Activated T-cell treated with anti-CD3 and anti-CD28 coated beads, Interleukin-2, amount 50 U/mL, for 72 hours (primary cell): ENCODE results near the gene IPMK. TPM values are rescaled to one million over a fixed set of nuclear protein-coding genes. Genes with fewer than 3 reads are reported as not detected.
"Not testable (repeated sequence)": the region's sequence is repeated elsewhere in the genome, so short reads cannot be mapped to it uniquely, and the experiment has no call there.

Experiments used
- ATAC-seq, 2 donors: fragments of 150-1000 bp; cut with Tn5 transposase; replicated peaks in 1 of 2; 2 replicates each; pipeline ENCODE4 v1.10.0; 2021; ENCODE audit warnings: moderate library complexity in 2 of 2, mild to moderate bottlenecking in 1 of 2
- DNase-seq, 2 donors: peaks; one replicate each; pipeline ENCODE4 v3.0.0; 2021 to 2022; ENCODE audit warnings: mixed read lengths in 1 of 2
- H3K27ac Mint-ChIP-seq: one replicate; pipeline ENCODE4 v1.8.0; 2022; ENCODE audit warnings: mild to moderate bottlenecking, moderate library complexity, mixed read lengths
- H3K27me3 Mint-ChIP-seq: one replicate; pipeline ENCODE4 v1.8.0; 2022; ENCODE audit warnings: low read depth, mixed read lengths
- H3K36me3 Mint-ChIP-seq, 2 donors: one replicate each; pipeline ENCODE4 v1.8.0; 2022; ENCODE audit warnings: mixed read lengths in 2 of 2, mild to moderate bottlenecking in 1 of 2; ENCODE audit not compliant: insufficient read depth in 2 of 2
- H3K4me1 Mint-ChIP-seq: one replicate; pipeline ENCODE4 v1.8.0; 2022; ENCODE audit warnings: low read depth, mixed read lengths
- H3K4me3 Mint-ChIP-seq, 2 donors: one replicate each; pipeline ENCODE4 v1.8.0; 2022; ENCODE audit warnings: mild to moderate bottlenecking in 2 of 2, mixed read lengths in 2 of 2, moderate library complexity in 2 of 2
- H3K9me3 Mint-ChIP-seq, 2 donors: one replicate each; pipeline ENCODE4 v1.8.0; 2022; ENCODE audit warnings: mixed read lengths in 2 of 2
- total RNA-seq, 2 donors: library from RNA; stranded (reverse); gene quantifications; one replicate each; pipeline ENCODE4 v1.2.3, GENCODE V29; 2022

The IPMK gene
- total RNA-seq, 2 donors from 2014 or later: 7.1 to 8.3 TPM

DNA sequence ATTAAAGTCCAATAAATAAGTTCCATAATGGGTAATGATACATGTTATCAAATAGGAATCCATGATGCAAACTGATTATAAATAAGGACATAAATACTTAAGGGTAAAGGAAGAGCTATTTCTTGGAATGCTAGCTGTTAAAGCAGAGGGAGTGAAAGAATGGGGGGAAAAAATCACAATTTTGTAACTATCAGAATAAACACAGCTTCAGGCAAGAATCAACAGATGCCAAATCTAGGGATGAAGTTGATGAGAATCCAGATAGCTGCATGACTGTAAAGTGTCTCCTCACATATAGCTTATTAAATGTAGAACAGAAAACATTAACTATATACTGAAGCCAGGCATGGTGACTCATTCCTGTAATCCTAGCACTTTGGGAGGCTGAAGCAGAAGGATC lies 4.9 kb downstream of the IPMK start:
- Mint-ChIP-seq H3K27me3 (no peaks in the 10 kb centered on the region), H3K9me3 (no peaks in the 10 kb centered on the region)

DNA sequence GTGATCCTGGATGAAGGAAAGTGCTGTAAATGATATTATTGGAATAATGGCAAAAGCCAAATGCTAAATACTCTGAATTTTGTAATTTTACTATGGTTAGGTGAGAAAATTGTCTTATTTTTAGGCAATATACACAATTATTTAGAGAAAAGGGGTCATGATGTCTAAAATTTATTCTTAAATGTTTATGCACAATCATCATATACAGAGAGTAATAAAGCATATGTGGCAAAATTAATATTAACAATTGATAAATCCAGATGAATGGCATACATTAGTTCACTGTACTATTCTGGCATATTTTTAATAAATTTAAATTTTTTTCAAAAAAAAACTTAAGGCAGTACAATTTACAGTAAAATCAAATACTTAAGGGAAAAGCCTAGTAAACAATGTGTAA lies 7.4 kb downstream of the IPMK start:
- H3K4me1 Mint-ChIP-seq: peaks cover 48% of the 10 kb centered on the region
- peaks cover 0 to 8% of the 10 kb centered on the region in 2 donors for H3K36me3 Mint-ChIP-seq
- no peak overlapping the region for H3K27ac Mint-ChIP-seq
- H3K9me3 Mint-ChIP-seq: no peaks in the 10 kb centered on the region
- ATAC-seq (no peak), DNase-seq (no peak)
- H3K4me3 Mint-ChIP-seq: no peak overlapping the region
- H3K27me3 Mint-ChIP-seq: no peaks in the 10 kb centered on the region

More for the DNA sequence above, 4.9 kb downstream of the IPMK start:
- ATAC-seq (no peak), DNase-seq (no peak)
- peak overlapping the region; percentile 70 for H3K27ac Mint-ChIP-seq
- H3K4me3 Mint-ChIP-seq: peak overlapping the region in 1 of 2 donors; percentile 20
- H3K36me3 Mint-ChIP-seq: peaks cover 4 to 8% of the 10 kb centered on the region in 2 donors
- H3K4me1 Mint-ChIP-seq: peaks cover 38% of the 10 kb centered on the region

DNA sequence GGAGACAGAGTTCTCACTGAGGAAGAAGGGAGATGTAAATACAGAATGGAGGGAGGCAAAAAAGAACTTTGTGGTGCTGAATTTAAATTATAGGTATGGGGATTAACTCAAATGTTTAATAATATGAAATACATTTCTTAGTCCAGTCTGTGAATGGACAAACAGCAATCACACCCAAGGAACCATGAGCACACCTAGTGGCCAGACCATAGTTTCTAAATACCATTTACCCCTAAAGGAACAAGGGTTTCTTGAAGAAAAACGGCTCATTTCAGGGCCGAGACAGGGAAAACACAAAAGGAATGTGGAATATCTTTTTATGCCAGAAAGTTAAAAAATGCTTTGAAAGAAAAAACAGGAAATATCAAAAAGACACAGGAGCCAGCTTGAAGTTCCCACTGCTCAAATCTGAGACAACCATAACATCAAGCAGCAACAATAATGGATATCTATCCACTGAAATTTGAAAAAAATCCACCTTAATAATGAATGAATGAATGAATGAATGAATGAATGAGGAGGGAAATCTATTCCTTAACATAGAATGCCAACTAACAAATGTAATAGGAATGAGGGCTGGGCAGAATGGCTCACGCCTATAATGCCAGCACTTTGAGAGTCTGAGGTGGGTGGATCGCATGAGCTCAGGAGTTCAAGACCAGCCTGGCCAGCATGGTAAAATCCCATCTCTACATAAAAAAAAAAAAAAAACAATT lies 8.6 kb downstream of the IPMK start:
- no peak for ATAC-seq
- Mint-ChIP-seq H3K27ac (no peak overlapping the region), H3K9me3 (peaks cover under 1% of the 10 kb centered on the region in 2 donors), H3K4me1 (peaks cover 46% of the 10 kb centered on the region), H3K4me3 (no peak overlapping the region), H3K36me3 (peaks cover 6 to 13% of the 10 kb centered on the region in 2 donors), H3K27me3 (no peaks in the 10 kb centered on the region)
- no peak for DNase-seq

DNA sequence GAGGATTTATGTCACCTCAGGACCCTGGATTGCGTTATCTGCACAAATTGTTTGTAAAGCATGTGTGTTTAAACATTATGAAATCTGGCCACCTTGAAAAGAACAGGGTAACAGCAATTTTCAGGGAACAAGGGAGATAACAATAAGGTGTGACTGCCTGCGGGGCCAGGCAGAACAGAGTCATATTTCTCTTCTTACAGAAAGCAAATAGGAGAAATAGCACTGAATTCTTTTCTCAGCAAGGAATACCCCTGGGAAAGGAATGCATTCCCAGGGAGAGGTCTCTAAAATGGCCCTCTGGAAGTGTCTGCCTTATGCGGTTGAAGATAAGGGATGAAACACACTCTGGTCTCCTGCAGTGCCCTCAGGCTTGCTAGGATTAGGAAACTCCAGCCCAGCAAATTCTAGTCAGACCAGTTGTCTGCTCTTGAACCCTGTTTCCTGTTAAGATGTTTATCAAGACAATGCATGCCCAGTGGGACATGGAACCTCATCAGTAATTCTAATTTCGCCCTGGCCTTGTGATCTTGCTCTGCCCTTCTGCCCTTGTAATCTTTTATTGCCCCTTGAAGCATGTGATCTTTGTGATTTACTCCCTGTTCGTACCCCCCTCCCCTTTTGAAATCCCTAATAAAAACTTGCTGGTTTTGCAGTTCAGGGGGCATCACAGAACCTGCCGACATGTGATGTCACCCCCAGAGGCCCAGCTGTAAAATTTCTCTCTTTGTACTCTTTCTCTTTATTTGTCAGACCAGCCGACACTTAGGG lies 11.5 kb downstream of the IPMK start:
- Mint-ChIP-seq H3K36me3 (peaks cover 10 to 17% of the 10 kb centered on the region in 2 donors), H3K4me1 (peaks cover 33% of the 10 kb centered on the region)
- H3K9me3 Mint-ChIP-seq, H3K4me3 Mint-ChIP-seq, DNase-seq, H3K27ac Mint-ChIP-seq, ATAC-seq, H3K27me3 Mint-ChIP-seq: not testable (repeated sequence)

DNA sequence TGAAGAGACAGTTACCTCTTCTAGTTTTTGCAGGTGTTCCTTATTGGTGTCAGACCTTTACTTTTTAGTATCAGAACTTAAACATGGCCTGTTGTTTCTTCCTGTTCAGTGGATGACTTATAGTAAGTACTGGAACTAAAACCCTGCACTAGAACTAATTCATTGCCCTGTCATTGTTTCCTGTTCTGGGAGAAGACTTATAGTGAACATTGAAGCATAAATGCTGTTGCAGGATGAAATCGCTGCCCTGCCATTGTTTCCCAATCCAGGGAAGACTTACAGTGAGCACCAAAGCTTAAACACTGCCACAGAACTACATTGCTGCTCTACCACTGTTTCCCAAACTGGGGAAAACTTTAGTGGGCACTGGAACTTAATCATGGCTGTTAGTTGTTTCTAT lies 13.1 kb downstream of the IPMK start:
- no peak overlapping the region for H3K4me3 Mint-ChIP-seq
- peaks cover 3 to 5% of the 10 kb centered on the region in 2 donors for H3K9me3 Mint-ChIP-seq
- DNase-seq (no peak), ATAC-seq (no peak)
- peaks cover 25% of the 10 kb centered on the region for H3K4me1 Mint-ChIP-seq
- H3K36me3 Mint-ChIP-seq: peaks cover 10 to 17% of the 10 kb centered on the region in 2 donors
- no peak overlapping the region for H3K27ac Mint-ChIP-seq
- no peaks in the 10 kb centered on the region for H3K27me3 Mint-ChIP-seq

DNA sequence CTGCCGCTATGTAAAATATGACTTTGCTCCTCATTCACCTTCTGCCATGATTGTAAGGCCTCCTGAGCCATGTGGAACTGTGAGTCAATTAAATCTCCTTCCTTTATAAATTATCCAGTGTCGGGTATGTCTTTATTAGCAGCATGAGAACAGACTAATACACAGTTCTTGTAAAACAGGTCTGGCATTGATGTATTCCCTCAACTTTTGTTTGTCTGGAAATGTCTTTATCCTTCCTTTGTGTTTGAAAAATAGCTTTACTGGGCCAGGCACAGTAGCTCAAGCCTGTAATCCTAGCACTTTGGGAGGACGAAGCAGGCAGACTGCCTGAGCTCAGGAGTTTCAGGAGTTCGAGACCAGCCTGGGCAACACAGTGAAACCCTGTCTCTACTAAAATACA lies 14.5 kb downstream of the IPMK start:
- H3K4me1 Mint-ChIP-seq: peaks cover 25% of the 10 kb centered on the region
- no peak for ATAC-seq
- no peak overlapping the region for H3K4me3 Mint-ChIP-seq
- peaks cover 5 to 6% of the 10 kb centered on the region in 2 donors for H3K9me3 Mint-ChIP-seq
- H3K27me3 Mint-ChIP-seq: no peaks in the 10 kb centered on the region
- no peak overlapping the region for H3K27ac Mint-ChIP-seq
- H3K36me3 Mint-ChIP-seq: peaks cover 13 to 14% of the 10 kb centered on the region in 2 donors
- no peak for DNase-seq

DNA sequence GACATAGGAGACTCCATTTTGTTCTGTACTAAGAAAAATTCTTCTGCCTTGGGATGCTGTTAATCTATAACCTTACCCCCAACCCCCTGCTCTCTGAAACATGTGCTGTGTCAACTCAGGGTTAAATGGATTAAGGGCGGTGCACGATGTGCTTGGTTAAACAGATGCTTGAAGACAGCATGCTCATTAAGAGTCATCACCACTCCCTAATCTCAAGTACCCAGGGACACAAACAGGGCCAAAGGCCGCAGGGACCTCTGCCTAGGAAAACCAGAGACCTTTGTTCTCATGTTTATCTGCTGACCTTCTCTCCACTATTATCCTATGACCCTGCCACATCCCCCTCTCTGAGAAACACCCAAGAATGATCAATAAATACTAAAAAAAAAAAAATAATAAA lies 23.0 kb downstream of the IPMK start:
- H3K27me3 Mint-ChIP-seq, H3K4me3 Mint-ChIP-seq, H3K9me3 Mint-ChIP-seq, ATAC-seq, DNase-seq, H3K27ac Mint-ChIP-seq: not testable (repeated sequence)
- Mint-ChIP-seq H3K4me1 (peaks cover 34% of the 10 kb centered on the region), H3K36me3 (peaks cover 4 to 13% of the 10 kb centered on the region in 2 donors)

DNA sequence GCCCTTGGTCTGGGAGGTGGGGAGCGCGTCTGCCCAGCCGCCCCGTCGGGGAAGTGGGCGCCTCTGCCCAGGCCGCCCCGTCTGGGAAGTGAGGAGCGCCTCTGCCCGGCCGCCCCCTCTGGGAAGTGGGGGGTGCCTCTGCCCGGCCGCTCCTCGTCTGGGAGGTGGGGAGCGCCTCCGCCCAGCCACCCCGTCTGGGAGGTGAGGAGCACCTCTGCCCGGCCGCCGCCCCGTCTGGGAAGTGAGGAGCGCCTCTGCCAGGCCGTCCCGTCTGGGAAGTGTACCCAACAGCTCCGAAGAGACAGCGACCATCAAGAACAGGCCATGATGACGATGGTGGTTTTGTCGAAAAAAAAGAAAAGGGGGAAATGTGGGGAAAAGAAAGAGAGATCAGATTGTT lies 23.5 kb downstream of the IPMK start:
- not testable (repeated sequence) for DNase-seq, H3K9me3 Mint-ChIP-seq, H3K27ac Mint-ChIP-seq, H3K4me3 Mint-ChIP-seq, H3K27me3 Mint-ChIP-seq, ATAC-seq
- Mint-ChIP-seq H3K4me1 (peaks cover 38% of the 10 kb centered on the region), H3K36me3 (peaks cover 4 to 13% of the 10 kb centered on the region in 2 donors)

DNA sequence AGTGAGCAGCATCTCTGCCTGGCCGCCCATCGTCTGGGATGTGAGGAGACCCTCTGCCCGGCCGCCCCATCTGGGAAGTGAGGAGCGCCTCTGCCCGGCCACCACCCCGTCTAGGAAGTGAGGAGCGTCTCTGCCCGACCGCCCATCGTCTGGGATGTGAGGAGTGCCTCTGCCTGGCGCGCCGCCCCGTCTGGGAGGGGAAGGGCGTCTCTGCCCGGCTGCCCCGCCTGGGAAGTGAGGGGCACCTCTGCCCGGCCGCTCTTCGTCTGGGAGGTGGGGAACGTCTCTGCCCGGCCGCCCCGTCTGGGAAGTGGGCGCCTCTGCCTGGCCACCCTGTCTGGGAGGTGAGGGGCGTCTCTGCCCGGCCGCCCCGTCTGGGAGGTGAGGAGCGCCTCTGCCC lies 23.9 kb downstream of the IPMK start:
- ATAC-seq, DNase-seq, H3K27me3 Mint-ChIP-seq, H3K4me3 Mint-ChIP-seq, H3K9me3 Mint-ChIP-seq, H3K27ac Mint-ChIP-seq: not testable (repeated sequence)
- peaks cover 43% of the 10 kb centered on the region for H3K4me1 Mint-ChIP-seq
- H3K36me3 Mint-ChIP-seq: peaks cover 4 to 13% of the 10 kb centered on the region in 2 donors

DNA sequence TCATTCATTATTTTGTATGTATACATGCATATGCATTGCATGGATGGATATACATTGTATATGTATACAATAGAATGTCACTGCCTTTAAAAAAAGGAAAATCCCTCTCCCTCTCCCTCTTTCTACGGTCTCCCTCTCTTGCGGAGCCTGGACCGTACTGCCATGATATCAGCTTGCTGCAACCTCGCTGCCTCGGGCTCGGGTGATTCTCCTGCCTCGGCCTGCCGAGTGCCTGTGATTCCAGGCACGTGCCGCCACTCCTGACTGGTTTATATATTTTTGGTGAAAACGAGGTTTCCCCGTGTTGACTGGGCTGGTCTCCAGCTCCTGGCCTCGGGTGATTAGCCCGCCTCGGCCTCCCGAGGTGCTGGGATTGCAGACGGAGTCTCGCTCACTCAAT lies 24.4 kb downstream of the IPMK start:
- peaks cover 48% of the 10 kb centered on the region for H3K4me1 Mint-ChIP-seq
- peaks cover 2 to 13% of the 10 kb centered on the region in 2 donors for H3K36me3 Mint-ChIP-seq
- DNase-seq: no peak
- ATAC-seq: no peak
- no peaks in the 10 kb centered on the region for H3K27me3 Mint-ChIP-seq
- peaks cover 1% of the 10 kb centered on the region in 2 donors for H3K9me3 Mint-ChIP-seq
- H3K4me3 Mint-ChIP-seq: no peak overlapping the region
- H3K27ac Mint-ChIP-seq: no peak overlapping the region

DNA sequence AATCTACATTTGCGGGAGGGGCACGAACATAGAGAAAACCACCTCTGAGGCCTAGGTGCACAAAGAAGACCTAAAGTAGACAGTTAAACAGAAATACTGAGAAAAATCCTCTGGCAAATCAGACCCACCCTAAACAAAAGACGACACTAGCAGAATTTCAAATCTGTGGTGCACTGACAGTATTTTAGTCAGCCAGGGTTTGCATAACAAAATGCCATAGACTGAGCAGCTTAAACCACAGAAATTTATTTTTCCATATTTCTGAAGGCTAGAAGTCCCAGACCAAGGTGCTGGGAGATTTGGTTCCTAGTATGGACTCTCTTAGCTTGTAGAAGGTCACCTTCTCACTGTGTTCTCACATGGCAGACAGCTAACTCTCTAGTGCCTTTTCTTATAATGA lies 26.3 kb downstream of the IPMK start:
- ATAC-seq (no peak), DNase-seq (no peak)
- H3K27ac Mint-ChIP-seq: no peak overlapping the region
- no peak overlapping the region for H3K4me3 Mint-ChIP-seq
- H3K27me3 Mint-ChIP-seq: no peaks in the 10 kb centered on the region
- H3K36me3 Mint-ChIP-seq: peaks cover 4 to 19% of the 10 kb centered on the region in 2 donors
- H3K9me3 Mint-ChIP-seq: peaks cover 0 to 1% of the 10 kb centered on the region in 2 donors
- peaks cover 65% of the 10 kb centered on the region for H3K4me1 Mint-ChIP-seq

DNA sequence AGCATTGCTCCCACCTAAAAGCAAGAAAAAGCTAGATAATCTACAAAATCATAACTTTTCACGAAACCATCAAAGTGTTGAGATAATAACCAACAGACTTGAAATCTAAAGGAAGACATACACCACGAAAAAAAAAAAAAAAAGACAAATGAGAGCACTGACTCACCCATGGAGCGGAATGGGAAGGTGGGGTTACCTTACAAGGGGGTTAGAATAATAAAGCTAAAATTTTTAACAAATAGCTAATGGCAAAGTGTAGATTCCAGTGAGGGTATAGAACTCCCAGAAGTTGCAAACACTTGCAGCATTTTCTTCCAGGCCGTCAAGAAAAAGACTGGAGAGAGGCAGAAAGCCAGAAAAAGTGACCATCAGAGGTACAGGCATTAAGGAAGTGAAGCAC lies 27.2 kb downstream of the IPMK start:
- Mint-ChIP-seq H3K36me3 (peaks cover 4 to 25% of the 10 kb centered on the region in 2 donors), H3K27me3 (no peaks in the 10 kb centered on the region), H3K4me3 (no peak overlapping the region), H3K27ac (peak overlapping the region; percentile 47), H3K9me3 (peaks cover 0 to 1% of the 10 kb centered on the region in 2 donors), H3K4me1 (peaks cover 65% of the 10 kb centered on the region)
- no peak for DNase-seq
- ATAC-seq: no peak

DNA sequence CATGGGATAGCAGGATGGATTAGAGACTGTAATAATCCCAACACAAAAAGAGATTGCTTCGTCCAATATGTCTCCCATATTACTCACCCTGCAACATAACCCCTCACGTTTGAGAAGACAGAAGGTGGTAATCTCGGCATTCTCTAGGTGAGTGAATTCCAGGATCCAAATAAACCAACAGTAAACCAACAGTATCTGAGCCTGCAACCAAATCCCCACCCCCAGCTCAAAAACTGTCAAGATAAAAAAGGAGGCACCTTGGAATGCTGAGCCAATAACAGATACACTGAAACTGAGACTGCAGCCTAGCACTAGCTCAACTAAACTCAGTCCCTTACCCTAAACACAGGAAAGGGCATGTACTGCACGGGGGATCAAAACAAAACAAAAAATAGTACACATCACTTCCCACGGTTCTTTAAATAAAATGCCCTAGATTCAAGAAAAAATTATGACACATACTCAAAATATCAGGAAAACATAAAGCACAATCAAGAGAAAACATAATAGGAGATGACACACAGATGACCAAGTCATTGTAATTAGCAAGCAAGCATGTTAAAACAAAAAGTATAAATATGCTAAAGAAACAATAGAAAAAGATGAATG lies 28.0 kb downstream of the IPMK start:
- H3K9me3 Mint-ChIP-seq: no peaks in the 10 kb centered on the region
- H3K27me3 Mint-ChIP-seq: no peaks in the 10 kb centered on the region
- DNase-seq (no peak), ATAC-seq (no peak)
- H3K4me1 Mint-ChIP-seq: peaks cover 65% of the 10 kb centered on the region
- H3K4me3 Mint-ChIP-seq: peak overlapping the region in 1 of 2 donors; percentile 52
- peaks cover 12 to 32% of the 10 kb centered on the region in 2 donors for H3K36me3 Mint-ChIP-seq
- H3K27ac Mint-ChIP-seq: peak overlapping the region; percentile 67
